Lower leg skin (tissue), 3 donors: ENCODE results near the gene ADISSP.

Source experiments
- POLR2A ChIP-seq, 2 donors: fragments of 450-650 bp; IDR thresholded peaks; one replicate each; pipeline ENCODE4 v1.6.1; 2016 to 2017; ENCODE audit warnings: antibody characterized with exemption in 2 of 2, mild to moderate bottlenecking in 1 of 2, moderate library complexity in 1 of 2
- TF ChIP-seq, protein P1 (sequence below), 3 donors: fragments of 450-650 bp; IDR thresholded peaks; one replicate each; pipeline ENCODE4 v1.5.1; 2016; ENCODE audit warnings: antibody characterized with exemption in 3 of 3, mild to moderate bottlenecking in 3 of 3, moderate library complexity in 2 of 3

GRCh38 chr20:3803854-3804253 lies 36.3 kb upstream of the ADISSP start:
- TF ChIP-seq, protein P1, sequence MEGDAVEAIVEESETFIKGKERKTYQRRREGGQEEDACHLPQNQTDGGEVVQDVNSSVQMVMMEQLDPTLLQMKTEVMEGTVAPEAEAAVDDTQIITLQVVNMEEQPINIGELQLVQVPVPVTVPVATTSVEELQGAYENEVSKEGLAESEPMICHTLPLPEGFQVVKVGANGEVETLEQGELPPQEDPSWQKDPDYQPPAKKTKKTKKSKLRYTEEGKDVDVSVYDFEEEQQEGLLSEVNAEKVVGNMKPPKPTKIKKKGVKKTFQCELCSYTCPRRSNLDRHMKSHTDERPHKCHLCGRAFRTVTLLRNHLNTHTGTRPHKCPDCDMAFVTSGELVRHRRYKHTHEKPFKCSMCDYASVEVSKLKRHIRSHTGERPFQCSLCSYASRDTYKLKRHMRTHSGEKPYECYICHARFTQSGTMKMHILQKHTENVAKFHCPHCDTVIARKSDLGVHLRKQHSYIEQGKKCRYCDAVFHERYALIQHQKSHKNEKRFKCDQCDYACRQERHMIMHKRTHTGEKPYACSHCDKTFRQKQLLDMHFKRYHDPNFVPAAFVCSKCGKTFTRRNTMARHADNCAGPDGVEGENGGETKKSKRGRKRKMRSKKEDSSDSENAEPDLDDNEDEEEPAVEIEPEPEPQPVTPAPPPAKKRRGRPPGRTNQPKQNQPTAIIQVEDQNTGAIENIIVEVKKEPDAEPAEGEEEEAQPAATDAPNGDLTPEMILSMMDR (IDR thresholded peaks at IDR 0.05): no peak
- no peak for TF ChIP-seq POLR2A (IDR thresholded peaks at IDR 0.05)
